ENCODE results near the gene CSNK1A1.

GRCh38 chr5:149543361-149544027 is 7.7 kb downstream of the CSNK1A1 start:
- no peak for TF ChIP-seq CTCF (IDR thresholded peaks at IDR 0.05)
- TF ChIP-seq POLR2A (IDR thresholded peaks at IDR 0.05), result no peak

Data from uterus (tissue), 2 donors.